DOHH2 (cell line): ENCODE measurements around the gene VSX1.

Source experiments
- CTCF ChIP-seq: fragments of 200-600 bp; sonication (generic); IDR thresholded peaks from one replicate; pipeline ENCODE4 v1.5.1; 2014; ENCODE audit warnings: antibody characterized with exemption, mild to moderate bottlenecking, low read depth, low read length; ENCODE audit not compliant: poor library complexity, severe bottlenecking
- EZH2phosphoT487 ChIP-seq: fragments of 200-600 bp; sonication (generic); IDR thresholded peaks from 2 replicates; pipeline ENCODE4 v1.6.1; 2017; ENCODE audit warnings: borderline replicate concordance, mild to moderate bottlenecking, antibody characterized with exemption, low read length, moderate library complexity, mixed read lengths

GRCh38 chr20:25063546-25063945, 18.4 kb downstream of the VSX1 start:
- TF ChIP-seq CTCF (no peak), EZH2phosphoT487 (no peak)
